GM19397 (cell line): ENCODE data around the gene GCSAML.

Source experiments
- ATAC-seq: cut with Tn5 transposase; IDR thresholded peaks from one replicate; pipeline ENCODE4 v1.9.1; 2021; ENCODE audit warnings: mild to moderate bottlenecking, moderate library complexity; ENCODE audit not compliant: unreplicated experiment

Gene GCSAML

GRCh38 chr1:247562198-247562597 lies 13.3 kb downstream of the GCSAML start:
- no peak for ATAC-seq

DNA sequence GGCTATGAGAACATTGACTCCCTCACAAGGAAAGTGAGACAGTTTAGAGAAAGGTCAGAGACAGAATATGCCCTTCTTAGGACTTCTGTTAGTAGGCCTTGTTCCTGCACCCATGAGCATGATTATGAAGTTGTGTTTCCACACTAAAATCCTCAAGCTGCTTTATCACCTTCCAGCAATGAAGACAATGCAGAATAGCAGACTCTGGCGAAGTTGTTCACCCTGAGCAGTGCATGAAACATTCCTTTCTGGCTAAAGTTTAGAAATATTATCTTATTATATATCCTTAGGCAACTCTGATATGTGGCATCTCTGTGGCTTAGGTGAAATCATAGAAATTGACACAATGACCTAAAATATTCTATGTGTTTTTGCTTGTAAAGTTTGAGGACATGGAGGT lies 25.3 kb downstream of the GCSAML start:
- ATAC-seq = no peak

DNA sequence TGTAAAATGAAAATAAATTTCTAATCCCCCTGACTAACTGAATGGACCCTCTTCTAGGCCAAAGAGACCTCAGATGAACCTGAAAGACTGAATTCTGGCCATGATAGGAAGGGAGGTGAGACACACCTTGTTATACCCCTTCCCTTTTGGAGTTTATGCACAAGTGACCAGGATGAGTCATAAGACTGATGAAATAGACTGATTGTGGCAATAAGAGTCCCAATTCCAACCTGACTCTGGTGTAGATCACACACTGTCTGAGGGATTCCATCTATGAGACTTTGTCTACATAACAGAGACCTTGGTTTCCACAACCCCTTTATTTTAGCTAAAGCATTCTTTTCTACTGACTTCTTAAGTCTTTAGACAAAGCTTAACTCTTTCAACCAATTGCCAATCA lies 25.7 kb downstream of the GCSAML start:
- no peak for ATAC-seq

DNA sequence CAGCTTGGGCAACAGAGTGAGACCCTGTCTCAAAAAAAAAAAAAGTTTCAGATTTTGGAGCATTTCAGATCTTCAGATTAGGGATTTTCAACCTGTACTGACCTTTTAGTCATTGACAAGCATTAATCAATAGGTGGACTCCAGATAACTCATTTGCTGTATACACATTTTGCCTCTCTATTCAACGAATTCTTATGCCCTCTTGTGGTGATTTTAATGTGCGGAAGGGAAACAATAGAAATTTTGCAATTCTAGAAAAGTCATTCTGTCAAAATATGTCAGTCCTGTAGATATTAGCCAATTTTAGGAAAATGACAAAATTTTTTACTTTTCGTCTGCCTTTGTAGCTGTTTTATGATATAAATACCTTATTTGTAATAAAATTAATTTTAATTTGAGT lies 27.6 kb downstream of the GCSAML start:
- no peak for ATAC-seq

DNA sequence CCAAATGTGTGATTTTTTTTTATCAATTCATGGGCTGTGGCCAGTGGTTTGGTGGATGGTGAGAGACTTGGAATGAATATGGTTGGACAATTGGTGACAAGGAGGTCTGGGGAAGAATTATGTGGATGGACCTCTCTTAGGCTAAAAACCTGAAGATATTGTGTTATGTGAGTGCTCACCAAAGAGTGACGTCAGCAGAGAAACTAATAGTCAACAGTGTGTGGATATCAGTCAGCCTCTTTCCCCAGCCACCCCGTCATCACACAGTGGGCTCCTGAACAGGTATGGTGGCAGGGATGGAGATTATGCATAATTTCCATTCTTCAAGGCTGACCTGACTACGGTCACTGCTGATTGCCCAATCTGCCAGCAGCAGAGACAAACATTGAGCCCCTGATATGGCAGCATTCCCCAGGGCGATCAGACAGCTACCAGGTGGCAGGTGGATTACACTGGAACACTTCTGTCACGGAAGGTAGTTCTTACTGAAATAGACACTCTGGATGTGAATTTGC lies 30.1 kb downstream of the GCSAML start:
- ATAC-seq = no peak

GRCh38 chr1:247588060-247588459 lies 39.1 kb downstream of the GCSAML start, which contains the start of gene OR2G2:
Gene OR2G2 (plus strand): TSS chr1:247588360. CDS start chr1:247588360, 0 bp downstream.
- no peak for ATAC-seq

GRCh38 chr1:247605286-247605685 lies 56.4 kb downstream of the GCSAML start, which contains the start of gene OR2G3:
Gene OR2G3 (plus strand): TSS chr1:247605586. CDS start chr1:247605586, 0 bp downstream.
- no peak for ATAC-seq

DNA sequence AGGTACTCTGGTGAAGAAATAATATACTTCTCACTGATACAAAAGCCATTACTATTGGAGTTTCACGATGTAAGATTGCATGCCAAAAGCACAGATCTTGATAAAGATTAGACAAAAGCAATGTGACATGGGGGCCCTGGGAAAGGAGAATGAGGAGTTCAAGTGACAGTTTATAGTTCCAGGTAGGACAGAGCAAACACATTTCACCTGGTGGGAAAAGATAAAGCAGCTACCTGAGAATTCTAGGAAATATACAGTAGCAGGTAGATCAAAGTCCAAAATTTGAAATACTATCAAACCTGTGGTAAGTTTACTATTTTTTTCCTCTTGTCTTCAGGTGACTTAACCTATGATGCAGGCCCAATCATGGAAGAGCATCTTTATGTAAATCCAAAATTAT lies 64.5 kb downstream of the GCSAML start:
- ATAC-seq = no peak

GRCh38 chr1:247614625-247615024 lies 65.7 kb downstream of the GCSAML start:
- no peak for ATAC-seq
